Stimulated activated CD8-positive, alpha-beta memory T cell treated with anti-CD3 and anti-CD28 coated beads, Interleukin-15, amount 100 ng/mL, for 4 hours (primary cell): Measurements from ENCODE around the gene DNMT3B.
"Not testable (repeated sequence)": the region's sequence is repeated elsewhere in the genome, so short reads cannot be mapped to it uniquely, and the experiment has no call there.

ENCODE experiments used
- DNase-seq, 2 donors: peaks; one replicate each; pipeline ENCODE4 v3.0.0-alpha.2; 2020; ENCODE audit warnings: low read depth in 2 of 2

DNMT3B gene

DNA sequence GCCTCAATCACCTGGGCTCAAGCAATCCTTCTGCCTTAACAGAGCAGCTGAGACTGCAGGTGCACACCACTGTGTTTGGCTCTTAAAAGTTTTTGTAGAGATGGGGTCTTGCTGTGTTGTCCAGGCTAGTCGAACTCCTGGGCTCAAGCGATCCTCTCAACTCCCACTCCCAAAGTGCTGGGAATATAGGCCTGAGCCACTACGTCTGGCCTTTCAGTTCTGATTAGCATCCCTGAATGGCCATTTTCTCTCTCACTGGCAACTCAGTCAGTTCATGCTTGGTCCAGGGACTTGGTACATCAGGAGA, 28.5 kb downstream of the DNMT3B start:
- no peak for DNase-seq

DNA sequence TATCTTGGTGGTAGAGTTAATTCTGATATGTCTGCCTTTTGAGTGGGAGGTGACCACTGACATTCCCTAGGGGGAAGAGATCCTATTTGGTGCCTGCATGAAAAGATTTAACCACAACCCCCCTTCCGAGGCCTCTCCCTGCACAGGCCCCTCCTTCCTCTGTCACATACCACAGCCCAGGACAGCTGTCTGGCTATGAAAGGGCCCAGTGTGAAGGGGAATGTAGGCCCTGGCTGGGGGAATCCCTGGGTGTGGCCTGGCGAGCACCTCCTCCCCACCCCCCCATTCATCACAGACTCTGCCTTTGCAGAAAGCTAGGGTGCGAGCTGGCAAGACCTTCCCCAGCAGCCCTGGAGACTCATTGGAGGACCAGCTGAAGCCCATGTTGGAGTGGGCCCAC, 30.1 kb downstream of the DNMT3B start:
- no peak for DNase-seq

DNA sequence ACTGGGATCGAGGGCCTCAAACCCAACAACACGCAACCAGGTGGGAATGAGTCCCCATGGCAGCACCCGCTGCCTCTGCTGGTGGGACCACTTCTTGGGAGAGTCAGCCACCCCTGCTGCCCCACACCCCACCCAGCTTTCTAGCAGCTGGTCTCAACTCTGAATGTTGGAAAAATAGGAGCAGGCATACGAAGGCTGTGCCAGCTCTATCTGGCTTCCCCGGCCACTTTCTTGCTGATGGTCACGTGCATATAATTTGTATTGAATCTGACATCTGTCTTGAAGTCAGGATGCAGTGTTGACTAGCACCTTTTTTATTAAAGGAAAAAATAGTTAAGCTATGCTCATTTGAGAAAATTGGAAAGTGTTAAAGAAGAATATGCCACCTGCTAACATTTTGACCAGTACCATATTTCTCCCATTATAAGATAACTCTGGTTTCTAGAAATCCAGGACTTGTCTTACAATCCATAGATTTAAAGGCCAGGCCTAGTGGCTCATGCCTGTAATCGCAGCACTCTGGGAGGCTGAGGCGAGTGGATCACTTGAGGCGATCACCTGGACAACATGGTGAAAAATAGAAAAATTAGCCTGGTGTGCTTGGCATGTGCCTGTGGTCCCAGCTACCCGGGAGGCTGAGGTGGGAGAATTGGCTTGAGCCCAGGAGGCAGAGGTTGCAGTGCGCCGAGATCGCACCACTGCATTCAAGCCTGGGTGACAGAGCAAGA, 30.7 kb downstream of the DNMT3B start:
- DNase-seq, result no peak

DNA sequence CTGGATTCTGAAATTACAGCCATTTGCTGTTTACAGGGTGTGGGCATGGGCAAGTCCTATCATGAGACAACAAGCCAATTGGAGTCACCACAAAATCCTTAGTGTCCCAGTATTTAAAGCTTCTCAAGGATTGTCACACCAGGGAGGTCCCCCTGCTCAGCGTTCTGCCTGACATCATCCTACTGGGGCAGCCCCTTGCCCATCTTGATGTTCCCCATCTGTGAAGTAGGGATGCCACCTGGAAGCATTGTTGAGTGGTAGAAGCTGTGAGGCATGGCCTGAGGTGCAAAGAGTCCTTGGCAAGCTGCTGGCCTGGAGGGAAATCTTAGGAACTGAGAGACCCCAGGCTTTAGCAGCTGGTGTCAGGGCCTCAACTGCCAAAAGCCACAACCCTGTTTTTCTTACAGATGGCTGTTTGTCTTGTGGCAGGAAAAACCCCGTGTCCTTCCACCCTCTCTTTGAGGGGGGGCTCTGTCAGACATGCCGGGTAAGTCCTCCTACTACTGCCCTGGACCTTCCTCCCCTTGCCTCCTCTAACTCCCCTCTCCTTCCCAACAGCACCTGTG, 34.3 kb downstream of the DNMT3B start:
- no peak for DNase-seq

DNA sequence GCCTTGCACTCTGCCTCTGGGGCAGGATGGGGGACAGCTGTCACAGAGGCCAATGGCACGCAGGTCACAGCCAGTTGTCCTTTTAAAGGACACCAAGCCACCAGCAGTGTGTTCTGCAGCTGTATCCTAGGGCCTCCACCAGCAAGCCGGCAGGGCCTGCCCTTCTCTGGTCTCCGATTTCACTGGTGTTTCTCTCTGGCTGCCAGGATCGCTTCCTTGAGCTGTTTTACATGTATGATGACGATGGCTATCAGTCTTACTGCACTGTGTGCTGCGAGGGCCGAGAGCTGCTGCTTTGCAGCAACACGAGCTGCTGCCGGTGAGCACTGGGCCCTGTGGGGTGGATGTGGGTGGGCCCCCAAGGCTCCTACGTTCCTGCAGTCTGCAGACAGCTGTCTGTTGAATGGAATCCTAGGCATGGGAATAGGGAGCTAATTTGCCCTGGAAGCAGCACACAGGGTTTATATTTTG, 34.8 kb downstream of the DNMT3B start:
- no peak for DNase-seq

DNA sequence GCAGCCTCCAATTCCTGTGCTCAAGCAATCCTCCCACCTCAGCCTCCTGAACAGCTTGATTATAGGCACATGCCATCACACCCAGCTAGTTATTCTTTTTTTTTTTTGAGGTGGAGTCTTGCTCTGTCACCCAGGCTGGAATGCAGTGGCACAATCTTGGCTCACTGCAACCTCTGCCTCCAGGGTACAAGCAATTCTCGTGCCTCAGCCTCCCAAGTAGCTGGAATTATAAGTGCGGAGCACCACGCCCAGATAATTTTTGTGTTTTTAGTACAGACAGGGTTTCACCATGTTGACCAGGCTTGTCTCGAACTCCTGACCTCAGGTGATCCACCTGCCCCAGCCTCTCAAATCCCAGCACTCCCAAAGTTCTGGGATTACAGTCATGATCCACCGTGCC, 35.4 kb downstream of the DNMT3B start:
- not testable (repeated sequence) for DNase-seq

DNA sequence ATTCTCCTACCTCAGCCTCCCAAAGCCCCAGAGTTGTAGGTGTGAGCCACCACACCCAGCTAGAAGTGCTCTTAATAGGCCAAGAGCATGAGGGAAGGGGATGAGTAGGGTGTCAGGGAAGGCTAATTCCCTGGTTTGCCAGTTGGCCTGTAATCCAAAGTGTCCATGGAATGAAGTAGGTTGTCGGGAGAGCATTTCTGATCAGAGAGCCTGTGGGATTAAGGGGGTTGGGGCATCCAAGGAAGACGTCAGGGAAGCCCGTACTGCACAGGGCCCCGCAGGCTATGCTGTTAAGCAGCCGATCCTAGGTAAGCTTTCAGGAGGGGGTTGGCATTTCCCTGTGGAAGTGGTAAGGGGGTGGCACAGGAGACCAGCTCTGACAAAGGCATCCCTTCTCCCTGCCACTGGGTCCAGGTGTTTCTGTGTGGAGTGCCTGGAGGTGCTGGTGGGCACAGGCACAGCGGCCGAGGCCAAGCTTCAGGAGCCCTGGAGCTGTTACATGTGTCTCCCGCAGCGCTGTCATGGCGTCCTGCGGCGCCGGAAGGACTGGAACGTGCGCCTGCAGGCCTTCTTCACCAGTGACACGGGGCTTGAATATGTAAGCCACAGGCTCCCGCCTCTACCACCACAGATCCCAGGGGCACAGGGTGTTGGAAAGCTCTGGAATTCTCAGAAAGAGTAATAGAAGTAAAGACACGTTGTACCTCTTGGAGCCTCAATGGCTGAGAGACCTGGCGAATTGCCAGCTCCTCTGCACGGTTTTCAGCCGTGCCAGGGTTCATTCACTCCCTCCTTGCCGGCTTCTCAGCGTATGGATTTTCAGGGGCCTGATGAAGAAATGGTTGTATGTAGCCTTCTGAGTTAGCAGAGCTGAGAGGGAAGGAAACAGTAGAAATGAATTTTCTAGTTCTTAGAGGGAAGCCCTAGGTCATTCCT, 36.1 kb downstream of the DNMT3B start:
- DNase-seq, result no peak

DNA sequence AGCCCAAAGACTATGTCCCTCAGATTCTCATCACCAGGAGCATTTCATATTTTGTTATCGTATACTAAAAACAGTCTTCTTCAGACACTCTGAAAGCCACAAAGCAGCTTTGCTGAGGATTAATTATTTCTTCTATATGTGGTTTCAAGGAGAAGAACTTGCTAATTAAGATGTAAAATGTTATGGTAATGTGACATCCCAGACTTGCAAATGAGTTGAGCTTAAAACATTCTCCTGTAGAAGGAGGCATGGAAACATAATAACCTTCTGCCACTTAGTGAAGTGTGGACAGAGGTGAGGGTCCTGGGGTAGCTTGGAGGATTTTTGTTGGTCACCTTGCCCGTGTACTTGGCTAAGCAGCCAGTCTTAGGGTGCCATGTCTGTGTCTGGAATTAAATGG, 40.9 kb downstream of the DNMT3B start:
- DNase-seq, result no peak

DNA sequence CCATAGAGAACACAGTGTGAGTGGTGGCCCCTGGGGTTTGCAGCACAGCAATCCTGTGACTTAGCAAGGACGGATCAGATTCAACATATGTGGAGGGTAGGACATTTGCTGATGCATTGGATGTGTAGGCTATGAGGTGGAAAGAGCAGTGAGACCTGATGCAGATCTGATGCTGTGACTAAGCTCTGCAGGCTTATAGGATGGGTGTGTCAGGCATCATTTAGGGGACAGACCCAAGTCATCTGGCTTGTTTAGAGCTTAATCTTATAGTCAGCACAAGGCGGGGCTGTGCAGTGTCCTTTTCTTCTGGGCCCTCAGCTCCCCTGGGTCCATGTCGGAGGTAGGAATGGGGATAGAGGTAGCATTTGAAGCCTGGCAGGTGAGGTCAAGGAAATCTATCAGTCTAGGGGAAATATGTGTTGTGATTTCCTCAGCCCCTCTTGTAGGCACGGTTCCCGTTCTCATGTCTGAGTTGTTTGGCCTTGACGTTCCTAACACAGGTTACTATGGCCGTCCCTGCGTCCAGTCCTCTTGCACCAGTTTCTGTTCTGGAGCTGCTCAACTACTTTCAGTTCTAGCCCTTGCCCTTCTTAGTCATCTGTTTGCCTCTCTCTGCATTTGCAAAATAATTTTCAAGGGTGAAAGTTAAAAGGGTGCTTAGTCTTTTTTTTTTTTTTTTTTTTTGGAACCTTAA, 42.0 kb downstream of the DNMT3B start:
- DNase-seq, result no peak

DNA sequence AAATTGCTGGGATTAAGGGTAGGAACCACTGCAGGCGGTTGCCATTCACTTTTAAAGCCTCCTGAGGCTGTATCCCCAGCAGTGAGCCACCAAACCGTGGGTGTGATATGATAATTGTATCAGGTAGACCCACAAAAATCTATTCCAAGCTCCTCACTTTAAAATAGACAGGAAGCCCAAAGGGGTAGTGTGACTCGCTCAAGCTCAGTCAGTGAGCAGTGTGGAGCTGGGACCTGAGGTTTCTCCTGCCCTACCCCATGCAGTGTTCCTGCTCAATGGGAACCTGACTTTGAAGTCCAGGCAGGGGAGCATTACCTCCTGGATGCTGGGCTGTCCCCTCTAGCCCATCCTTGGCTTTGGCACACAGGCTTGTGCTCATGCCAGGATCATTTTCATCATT, 42.6 kb downstream of the DNMT3B start:
- DNase-seq, result no peak

DNA sequence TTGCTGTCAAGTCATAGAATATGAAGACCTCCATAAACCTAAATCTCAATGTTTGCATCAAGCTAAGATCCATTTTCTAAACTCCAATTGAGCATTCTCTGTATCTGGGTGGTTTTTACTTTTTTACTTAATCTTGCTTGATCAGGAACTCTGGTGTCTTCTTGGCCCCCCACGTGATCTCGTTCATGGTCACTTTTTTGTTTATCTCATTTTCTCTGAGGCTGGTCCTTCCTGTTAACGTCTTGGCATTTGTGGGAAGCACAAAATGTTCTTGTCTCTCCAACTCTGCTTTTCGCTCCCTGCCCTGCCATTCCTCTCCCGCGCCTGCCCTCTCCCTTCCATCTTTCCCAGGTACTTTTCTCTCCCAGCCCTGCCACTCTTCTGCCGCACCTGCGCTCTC, 43.5 kb downstream of the DNMT3B start:
- DNase-seq, result no peak

DNA sequence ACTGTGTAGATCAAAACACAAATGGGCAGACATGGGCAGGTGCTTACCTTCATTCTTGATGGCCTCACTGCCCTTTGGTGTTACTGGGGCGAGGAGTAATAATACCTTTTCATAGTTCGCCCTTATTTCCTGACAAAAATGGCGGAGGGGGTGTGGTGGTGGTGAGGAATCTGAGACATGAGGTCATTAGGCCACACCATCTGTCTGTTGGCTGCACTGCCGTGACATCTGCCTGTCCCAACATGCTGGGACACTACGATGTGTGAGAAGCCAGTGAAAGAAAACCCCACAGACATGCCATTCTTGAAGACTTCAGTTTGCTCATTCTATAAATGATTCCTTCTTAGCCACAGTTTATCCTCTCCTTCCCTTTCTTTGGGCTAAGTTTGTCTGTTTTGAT, 44.2 kb downstream of the DNMT3B start:
- no peak for DNase-seq

DNA sequence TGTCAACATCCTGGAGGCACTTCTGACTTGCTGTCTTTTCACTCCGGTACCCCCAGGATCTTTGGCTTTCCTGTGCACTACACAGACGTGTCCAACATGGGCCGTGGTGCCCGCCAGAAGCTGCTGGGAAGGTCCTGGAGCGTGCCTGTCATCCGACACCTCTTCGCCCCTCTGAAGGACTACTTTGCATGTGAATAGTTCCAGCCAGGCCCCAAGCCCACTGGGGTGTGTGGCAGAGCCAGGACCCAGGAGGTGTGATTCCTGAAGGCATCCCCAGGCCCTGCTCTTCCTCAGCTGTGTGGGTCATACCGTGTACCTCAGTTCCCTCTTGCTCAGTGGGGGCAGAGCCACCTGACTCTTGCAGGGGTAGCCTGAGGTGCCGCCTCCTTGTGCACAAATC, 45.5 kb downstream of the DNMT3B start:
- no peak for DNase-seq

DNA sequence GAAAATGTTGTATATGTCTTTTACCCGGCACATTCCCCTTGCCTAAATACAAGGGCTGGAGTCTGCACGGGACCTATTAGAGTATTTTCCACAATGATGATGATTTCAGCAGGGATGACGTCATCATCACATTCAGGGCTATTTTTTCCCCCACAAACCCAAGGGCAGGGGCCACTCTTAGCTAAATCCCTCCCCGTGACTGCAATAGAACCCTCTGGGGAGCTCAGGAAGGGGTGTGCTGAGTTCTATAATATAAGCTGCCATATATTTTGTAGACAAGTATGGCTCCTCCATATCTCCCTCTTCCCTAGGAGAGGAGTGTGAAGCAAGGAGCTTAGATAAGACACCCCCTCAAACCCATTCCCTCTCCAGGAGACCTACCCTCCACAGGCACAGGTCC, 46.3 kb downstream of the DNMT3B start:
- no peak for DNase-seq

DNA sequence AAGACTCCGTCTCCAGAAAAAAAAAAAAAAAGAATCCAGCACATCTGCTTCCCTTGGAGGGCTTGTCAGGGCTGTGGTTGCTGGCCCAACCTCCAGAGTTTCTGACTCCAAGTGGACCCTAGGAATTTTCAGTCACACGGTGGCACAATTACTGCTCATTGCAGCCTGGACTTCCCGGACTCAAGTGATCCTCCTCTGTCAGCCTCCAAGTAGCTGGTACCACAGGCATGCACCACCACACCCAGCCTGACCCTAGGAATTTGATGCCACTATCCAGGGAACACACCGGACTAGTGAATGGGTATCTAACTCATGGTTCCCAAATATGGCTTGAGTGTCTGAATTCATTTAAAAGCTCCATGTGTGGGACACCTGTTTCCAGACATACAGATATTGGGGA, 47.7 kb downstream of the DNMT3B start:
- no peak for DNase-seq

DNA sequence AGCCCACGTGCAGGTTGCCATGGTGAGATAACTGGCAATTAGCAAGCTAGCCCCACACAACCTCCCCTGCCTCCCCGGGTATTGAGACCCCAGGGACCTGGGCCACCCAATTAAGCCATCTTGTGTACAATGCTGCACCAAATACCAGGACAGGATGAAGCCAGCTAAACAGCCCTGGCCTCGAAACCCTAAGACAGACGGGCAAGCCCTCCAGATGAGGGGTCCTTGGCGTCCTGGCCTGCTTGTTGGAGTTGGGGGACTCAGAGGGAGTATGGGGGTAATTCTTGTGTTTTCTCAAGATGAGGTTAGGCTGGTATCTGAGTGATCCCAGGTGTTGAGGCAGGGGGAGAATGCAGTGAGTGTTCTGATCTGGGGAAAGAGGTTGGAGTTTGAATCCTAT, 48.8 kb downstream of the DNMT3B start:
- DNase-seq, result no peak

DNA sequence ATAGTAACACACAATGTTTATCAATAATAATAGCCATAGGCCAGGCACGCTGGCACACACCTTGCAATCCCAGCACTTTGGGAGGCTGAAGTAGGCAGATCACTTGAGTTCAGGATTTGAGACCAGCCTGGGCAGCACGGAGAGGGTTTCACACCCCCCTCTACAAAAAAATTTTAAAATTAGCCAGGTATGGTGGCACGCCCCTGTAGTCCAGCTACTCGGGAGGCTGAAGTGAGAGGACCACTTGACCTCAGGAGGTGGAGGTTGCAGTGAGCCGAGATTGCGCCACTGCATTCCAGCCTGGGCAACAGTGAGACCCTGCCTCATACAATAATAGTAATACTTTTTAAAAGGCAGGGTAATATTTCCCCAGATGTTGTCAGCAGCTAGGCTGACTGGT, 49.7 kb downstream of the DNMT3B start:
- no peak for DNase-seq

DNA sequence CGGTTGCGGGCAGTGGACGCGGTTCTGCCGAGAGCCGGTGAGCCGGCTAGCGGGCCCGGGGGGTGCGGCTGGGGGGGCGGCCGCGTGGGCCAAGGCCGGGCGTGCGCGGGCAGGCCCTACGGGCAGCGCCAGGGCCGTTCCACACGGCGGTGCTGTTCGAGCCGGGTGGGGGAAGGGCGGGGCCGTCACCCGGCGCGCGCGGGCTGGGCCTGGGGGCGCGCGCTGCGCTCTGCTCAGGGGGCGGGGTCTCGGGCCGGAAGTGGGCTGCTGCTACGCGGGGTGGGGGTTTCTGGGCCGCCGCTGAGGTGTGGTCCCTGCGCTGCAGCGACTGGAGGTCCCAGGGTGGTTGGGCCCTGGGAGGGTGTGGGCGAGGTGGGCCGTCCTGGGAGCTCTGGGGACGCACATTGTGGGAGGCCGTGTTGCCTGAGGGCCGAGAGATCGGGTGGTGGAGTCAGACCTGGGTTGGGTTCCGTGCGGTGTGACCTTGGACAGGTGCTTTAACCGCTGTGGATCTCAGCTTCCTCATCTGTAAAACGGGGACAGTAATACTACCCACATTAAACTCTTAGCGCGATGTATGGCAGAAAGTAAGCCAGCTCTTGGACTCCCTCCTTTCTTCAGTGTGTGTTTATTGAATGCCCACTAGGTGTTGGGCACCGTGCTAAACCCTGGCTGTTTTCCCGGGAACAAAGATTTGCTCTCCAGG, 58.0 kb downstream of the DNMT3B start:
- peak in 1 of 2 donors; percentile 73 for DNase-seq

DNA sequence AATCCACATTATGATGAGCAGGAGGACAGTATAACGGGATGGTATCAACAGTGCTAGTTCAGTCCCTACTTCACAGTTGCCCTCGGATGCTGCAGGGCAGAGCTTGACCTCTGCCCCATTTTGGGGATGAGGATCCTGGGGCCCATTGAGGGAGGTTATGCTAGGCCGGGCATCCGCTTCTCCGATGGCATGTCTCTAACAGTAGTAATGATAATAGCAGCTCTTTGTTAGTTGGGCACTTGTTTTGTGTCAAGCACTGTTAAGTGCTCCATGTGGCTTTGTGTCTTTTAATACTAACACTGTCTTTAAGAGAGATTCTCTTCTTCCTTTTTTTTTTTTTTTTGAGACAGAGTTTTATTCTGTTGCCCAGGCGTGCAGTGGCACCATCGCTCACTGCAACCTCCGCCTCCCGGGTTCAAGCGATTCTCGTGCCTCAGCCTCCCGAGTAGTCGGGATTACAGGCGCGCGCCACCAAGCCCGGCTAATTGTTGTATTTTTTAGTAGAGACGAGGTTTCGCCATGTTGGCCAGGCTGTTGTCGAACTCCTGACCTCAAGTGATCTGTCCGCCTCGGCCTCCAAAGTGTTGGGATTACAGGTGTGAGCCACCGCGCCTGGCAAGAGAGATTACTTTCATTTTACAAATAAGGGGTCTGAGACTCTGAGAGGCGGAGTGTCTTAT, 58.7 kb downstream of the DNMT3B start:
- no peak for DNase-seq

DNA sequence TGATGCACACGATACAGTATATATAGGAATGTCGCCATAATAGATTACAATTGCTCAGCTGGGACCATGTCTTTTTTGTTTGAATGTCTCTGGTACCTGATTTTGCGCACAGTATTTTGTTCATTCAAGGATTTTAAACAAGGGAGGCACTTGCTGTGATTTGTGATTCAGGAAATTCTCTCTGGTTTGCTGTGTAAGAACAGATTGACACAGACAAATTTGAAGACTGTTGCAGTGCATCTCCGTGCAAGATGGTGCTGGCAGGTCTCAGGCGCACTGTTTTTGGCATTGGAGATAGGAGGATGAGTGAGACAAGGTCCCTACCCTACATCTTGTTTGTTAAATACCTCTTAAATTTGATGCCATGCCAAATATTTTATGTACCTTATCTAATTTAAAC, 60.0 kb downstream of the DNMT3B start:
- no peak for DNase-seq

DNA sequence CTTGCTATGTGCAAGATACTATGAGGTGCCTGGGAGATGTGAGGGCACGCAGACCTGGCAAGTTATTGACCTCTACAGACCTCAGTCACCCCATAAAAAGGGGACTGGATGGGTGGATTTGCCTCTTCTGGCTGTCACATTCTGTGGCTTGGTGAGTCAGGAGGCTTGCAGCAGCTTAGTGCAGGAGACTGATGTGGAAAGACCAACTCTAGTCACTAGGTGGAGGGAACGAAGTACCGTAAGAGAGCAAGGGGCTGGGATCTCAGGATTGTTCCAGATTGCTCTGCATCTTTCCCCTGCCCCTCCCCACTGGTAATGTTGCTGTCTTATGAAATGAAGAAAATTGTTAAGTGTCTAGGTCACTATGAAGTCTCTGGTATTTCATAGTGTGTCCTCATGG, 60.9 kb downstream of the DNMT3B start:
- DNase-seq, result no peak
